Measurements from ENCODE around the gene PALLD. TPM values are rescaled to one million over a fixed set of nuclear protein-coding genes. Genes with fewer than 3 reads are reported as not detected.

The PALLD gene
- polyA plus RNA-seq, 1 donor from 2014 or later, result 20.5 TPM

DNA sequence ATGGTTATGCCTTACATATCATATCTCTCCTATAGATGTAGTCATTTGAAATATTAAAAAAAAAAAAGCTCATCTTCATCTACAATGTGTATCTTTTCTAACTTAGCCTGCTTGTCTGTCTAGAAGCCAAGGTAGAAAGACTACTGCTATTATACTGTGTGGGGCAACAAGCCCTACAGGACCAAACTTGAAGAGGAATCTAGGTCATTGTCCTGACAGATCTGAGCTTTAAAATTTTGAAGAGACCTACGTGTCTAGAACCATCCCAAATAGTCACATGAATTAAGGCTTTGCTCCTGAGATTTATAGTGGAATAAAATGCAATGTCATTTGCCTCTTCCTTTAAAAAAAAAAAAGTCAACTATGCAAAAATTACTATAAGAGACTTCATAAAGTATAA is 95.8 kb downstream of the PALLD start:
- Histone ChIP-seq H3K4me3 (ENCODE audit: low read length) (no peak overlapping the region), H3F3A (ENCODE audit: insufficient read depth, low read length, poor library complexity, severe bottlenecking) (no peaks in the 10 kb centered on the region), H3K9ac (ENCODE audit: low read length) (no peak overlapping the region), H3K79me2 (replicated peaks; ENCODE audit: insufficient read depth, low read length) (no peaks in the 10 kb centered on the region), H3K4me2 (ENCODE audit: low read length) (no peak overlapping the region), H3K36me3 (ENCODE audit: insufficient read depth, low read length) (no peaks in the 10 kb centered on the region), H2AFZ (ENCODE audit: low read depth, low read length) (no peak overlapping the region), H3K9me2 (ENCODE audit: insufficient read depth, low read length) (no peaks in the 10 kb centered on the region), H3K27ac (ENCODE audit: low read length) (no peak overlapping the region), H4K20me1 (ENCODE audit: insufficient read depth) (no peaks in the 10 kb centered on the region), H3K27me3 (ENCODE audit: insufficient read depth, low read depth, low read length) (no peaks in the 10 kb centered on the region), H3K9me3 (ENCODE audit: low read length) (no peaks in the 10 kb centered on the region)
- TF ChIP-seq SMC3 (conservative IDR thresholded peaks at IDR 0.05; ENCODE audit: poor library complexity) (no peak), MXI1 (conservative IDR thresholded peaks at IDR 0.05; ENCODE audit: poor library complexity, severe bottlenecking) (no peak)

GRCh38 chr4:168593399-168593798 is 96.5 kb downstream of the PALLD start:
- no peak overlapping the region for H3K27ac ChIP-seq (ENCODE audit: low read length)
- no peak overlapping the region for H3K4me3 ChIP-seq (ENCODE audit: low read length)
- H3K27me3 ChIP-seq (ENCODE audit: insufficient read depth, low read depth, low read length), result no peaks in the 10 kb centered on the region
- H2AFZ ChIP-seq (ENCODE audit: low read depth, low read length), result no peak overlapping the region
- no peak overlapping the region for H3K9ac ChIP-seq (ENCODE audit: low read length)
- no peaks in the 10 kb centered on the region for H3K36me3 ChIP-seq (ENCODE audit: insufficient read depth, low read length)
- no peaks in the 10 kb centered on the region for H4K20me1 ChIP-seq (ENCODE audit: insufficient read depth)
- no peaks in the 10 kb centered on the region for H3K9me3 ChIP-seq (ENCODE audit: low read length)
- no peaks in the 10 kb centered on the region for H3K79me2 ChIP-seq (replicated peaks; ENCODE audit: insufficient read depth, low read length)
- TF ChIP-seq EP300 (conservative IDR thresholded peaks at IDR 0.05; ENCODE audit: poor library complexity, severe bottlenecking), result no peak
- H3K4me2 ChIP-seq (ENCODE audit: low read length), result no peak overlapping the region
- no peaks in the 10 kb centered on the region for H3F3A ChIP-seq (ENCODE audit: insufficient read depth, low read length, poor library complexity, severe bottlenecking)
- H3K9me2 ChIP-seq (ENCODE audit: insufficient read depth, low read length), result no peaks in the 10 kb centered on the region

DNA sequence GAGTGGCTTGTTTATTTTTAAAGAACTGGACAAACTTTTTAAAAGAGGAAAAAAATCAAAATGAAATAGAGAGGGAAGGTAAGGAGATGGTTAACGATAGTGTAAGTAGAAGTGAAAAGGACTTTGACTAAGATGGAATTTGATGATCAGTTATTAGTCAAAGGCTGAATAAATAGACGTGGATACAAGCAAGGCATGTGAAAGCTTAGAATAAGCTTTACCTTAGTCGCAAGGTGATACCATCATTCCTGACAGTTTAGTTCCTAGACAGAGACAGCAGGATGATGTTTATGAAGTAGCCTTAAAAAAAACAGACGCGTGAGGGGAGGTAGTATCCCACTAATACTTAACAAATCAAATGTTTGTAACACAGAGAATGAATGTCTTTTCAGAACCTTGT is 97.3 kb downstream of the PALLD start:
- Histone ChIP-seq H3K9me3 (ENCODE audit: low read length) (no peaks in the 10 kb centered on the region), H3K79me2 (replicated peaks; ENCODE audit: insufficient read depth, low read length) (no peaks in the 10 kb centered on the region), H3K36me3 (ENCODE audit: insufficient read depth, low read length) (no peaks in the 10 kb centered on the region), H3K27me3 (ENCODE audit: insufficient read depth, low read depth, low read length) (no peaks in the 10 kb centered on the region), H3K9ac (ENCODE audit: low read length) (no peak overlapping the region), H3K27ac (ENCODE audit: low read length) (no peak overlapping the region), H3F3A (ENCODE audit: insufficient read depth, low read length, poor library complexity, severe bottlenecking) (no peaks in the 10 kb centered on the region), H3K4me2 (ENCODE audit: low read length) (no peak overlapping the region), H3K4me3 (ENCODE audit: low read length) (no peak overlapping the region), H3K9me2 (ENCODE audit: insufficient read depth, low read length) (no peaks in the 10 kb centered on the region), H2AFZ (ENCODE audit: low read depth, low read length) (no peak overlapping the region), H4K20me1 (ENCODE audit: insufficient read depth) (no peaks in the 10 kb centered on the region)
- TF ChIP-seq EZH2 (IDR thresholded peaks at IDR 0.05; ENCODE audit: borderline replicate concordance, insufficient read depth, low read length, poor library complexity, severe bottlenecking) (no peak), TAF1 (IDR thresholded peaks at IDR 0.05; ENCODE audit: low read depth) (no peak), CTCF (IDR thresholded peaks at IDR 0.05; ENCODE audit: poor library complexity, severe bottlenecking) (no peak), SMC3 (conservative IDR thresholded peaks at IDR 0.05; ENCODE audit: poor library complexity) (no peak), POLR2AphosphoS5 (IDR thresholded peaks at IDR 0.05) (no peak), REST (IDR thresholded peaks at IDR 0.05; ENCODE audit: borderline replicate concordance) (no peak), EP300 (conservative IDR thresholded peaks at IDR 0.05; ENCODE audit: poor library complexity, severe bottlenecking) (no peak), MXI1 (conservative IDR thresholded peaks at IDR 0.05; ENCODE audit: poor library complexity, severe bottlenecking) (no peak), RAD21 (conservative IDR thresholded peaks at IDR 0.05) (no peak)
